ENCODE results near the gene SARDH.
A peak's percentile ranks its signal among the peaks of the same experiment; 100 is the strongest.

SARDH gene

DNA sequence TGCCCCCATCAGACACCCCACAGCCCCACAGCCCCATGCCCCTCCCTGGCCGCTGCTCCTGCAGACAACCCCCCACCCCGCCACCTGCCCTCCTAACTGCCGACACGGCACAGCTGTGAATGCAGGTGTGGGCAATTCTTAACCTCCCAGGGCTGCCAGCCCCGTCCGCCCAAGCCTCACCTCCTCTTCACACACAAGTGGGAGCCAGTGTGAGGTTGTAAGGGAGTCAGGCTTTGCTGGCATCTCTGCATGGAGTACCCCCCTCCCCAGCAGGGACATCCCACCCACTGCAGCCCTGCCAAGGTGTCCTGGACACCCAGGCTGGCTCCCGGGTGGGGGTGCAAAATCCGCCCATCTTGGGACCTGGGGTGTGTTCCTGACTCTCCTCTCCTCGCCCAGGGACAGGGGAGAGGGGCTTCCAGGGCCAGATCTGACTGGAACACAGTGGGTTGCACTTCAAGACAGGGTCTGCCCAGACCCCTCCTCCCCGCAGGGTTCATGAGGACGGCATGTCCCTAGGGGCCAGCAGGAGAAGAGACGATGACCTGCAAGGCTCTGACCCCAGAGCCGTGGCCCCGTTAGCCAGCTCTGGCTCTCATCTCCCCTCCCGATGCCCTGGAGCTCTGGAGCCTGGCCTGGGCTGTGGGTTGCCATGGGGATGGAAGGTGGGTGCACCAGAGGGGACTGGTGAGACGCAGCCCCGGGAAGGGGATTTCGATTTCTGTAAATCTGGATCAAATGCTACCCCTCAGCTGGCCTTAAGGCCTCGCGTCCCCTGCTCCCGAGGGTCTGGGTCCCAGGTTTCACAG lies 34.4 kb downstream of the SARDH start:
- H3K27ac ChIP-seq, result peak overlapping the region; percentile 80
- peak overlapping the region; percentile 73 for H3K4me3 ChIP-seq (ENCODE audit: low read depth, low read length)
- no peaks in the 10 kb centered on the region for H3K27me3 ChIP-seq (ENCODE audit: insufficient read depth, low read depth, severe bottlenecking)
- H3K36me3 ChIP-seq, result peaks cover 51% of the 10 kb centered on the region
- no peaks in the 10 kb centered on the region for H3K9me3 ChIP-seq (ENCODE audit: severe bottlenecking)
- peak; percentile 68 for DNase-seq
- TF ChIP-seq, protein P1, sequence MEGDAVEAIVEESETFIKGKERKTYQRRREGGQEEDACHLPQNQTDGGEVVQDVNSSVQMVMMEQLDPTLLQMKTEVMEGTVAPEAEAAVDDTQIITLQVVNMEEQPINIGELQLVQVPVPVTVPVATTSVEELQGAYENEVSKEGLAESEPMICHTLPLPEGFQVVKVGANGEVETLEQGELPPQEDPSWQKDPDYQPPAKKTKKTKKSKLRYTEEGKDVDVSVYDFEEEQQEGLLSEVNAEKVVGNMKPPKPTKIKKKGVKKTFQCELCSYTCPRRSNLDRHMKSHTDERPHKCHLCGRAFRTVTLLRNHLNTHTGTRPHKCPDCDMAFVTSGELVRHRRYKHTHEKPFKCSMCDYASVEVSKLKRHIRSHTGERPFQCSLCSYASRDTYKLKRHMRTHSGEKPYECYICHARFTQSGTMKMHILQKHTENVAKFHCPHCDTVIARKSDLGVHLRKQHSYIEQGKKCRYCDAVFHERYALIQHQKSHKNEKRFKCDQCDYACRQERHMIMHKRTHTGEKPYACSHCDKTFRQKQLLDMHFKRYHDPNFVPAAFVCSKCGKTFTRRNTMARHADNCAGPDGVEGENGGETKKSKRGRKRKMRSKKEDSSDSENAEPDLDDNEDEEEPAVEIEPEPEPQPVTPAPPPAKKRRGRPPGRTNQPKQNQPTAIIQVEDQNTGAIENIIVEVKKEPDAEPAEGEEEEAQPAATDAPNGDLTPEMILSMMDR (IDR thresholded peaks at IDR 0.05; ENCODE audit: low read depth, low read length), result no peak

DNA sequence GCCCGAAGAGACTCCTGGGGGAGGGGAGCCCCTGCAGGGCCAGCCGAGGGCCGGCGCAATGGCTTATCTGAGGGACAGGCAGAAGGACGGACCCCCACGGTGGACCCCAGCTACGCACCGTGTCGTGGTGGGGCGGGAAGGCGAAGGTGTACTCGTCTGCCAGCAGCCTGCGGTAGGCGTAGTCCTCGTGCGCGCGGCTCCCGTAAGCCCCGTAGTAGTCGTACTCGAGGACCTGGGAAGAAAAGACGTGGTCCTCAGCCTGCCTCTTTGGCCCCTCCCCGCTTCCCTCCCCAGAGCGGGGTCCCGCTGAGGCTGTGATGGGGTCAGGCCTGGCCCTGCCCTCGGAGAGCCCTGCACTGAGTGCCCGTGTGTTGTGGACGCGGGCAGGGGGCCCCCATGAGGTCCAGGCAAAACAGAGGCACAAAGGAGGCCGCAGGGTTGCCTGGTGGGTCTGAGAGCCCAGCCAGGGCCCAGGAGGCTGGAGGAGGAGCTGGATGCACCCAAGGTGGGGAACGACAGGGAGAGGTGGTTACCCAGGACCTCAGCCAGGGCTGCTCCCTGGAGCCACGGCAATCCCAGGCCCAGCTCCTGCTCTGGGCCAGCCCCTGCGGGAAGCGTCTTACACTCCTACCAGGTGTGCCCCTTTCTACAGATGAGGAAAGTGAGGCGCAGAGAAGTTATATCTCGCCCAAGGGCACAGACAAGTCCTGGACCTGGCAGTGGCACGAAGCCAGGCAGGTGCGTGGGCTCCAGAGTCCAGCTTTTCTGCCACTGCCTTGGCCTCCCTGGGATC lies 35.2 kb downstream of the SARDH start:
- H3K27me3 ChIP-seq (ENCODE audit: insufficient read depth, low read depth, severe bottlenecking), result no peaks in the 10 kb centered on the region
- H3K36me3 ChIP-seq, result peaks cover 57% of the 10 kb centered on the region
- H3K4me3 ChIP-seq (ENCODE audit: low read depth, low read length), result peak overlapping the region; percentile 73
- no peaks in the 10 kb centered on the region for H3K9me3 ChIP-seq (ENCODE audit: severe bottlenecking)
- TF ChIP-seq, protein P1 (IDR thresholded peaks at IDR 0.05; ENCODE audit: low read depth, low read length), result no peak
- DNase-seq, result no peak
- peak overlapping the region; percentile 80 for H3K27ac ChIP-seq

DNA sequence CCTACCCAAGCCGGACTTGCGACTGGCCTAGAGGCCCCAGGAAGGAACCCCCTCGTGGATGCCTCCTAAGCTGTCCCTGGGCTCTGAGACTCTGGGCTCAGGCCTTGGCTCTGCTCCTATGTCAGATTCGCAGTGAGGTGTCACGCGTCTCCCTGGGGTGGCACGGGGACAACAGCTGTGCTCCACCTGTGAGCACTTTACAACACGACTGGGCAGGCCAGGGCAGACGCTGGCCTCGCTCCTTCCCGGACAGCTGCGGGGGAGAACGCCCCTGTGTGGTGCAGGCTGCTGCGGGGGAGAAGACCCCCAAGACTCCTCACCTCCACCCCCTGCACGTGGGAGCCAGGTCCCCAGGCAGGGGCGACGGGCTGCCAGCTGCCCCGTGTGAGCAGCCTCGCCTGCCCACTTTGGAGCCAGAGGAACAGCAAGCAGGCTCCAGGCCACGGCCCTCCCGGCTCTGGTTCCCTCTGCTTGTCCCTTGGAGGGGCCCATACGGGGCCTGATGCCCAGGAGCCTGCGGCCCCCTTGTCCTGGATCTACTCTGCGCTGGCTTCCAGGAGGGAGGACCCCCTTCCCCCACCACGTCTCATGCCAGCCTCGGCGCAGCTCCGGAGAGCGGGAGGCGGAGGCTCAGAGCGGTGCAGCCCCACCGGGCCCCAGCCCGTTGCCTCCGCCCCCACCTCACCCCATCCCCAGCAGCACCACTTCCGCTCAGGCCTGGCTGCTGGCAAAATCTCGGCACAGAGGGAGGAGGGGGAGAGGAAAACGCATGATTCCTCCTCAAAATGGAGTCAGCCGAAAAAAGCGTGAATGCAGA lies 36.0 kb downstream of the SARDH start:
- TF ChIP-seq, protein P1 (IDR thresholded peaks at IDR 0.05; ENCODE audit: low read depth, low read length), result no peak
- H3K27ac ChIP-seq, result peak overlapping the region; percentile 80
- H3K9me3 ChIP-seq (ENCODE audit: severe bottlenecking), result no peaks in the 10 kb centered on the region
- H3K36me3 ChIP-seq, result peaks cover 59% of the 10 kb centered on the region
- DNase-seq, result no peak
- peak overlapping the region; percentile 73 for H3K4me3 ChIP-seq (ENCODE audit: low read depth, low read length)
- no peaks in the 10 kb centered on the region for H3K27me3 ChIP-seq (ENCODE audit: insufficient read depth, low read depth, severe bottlenecking)

DNA sequence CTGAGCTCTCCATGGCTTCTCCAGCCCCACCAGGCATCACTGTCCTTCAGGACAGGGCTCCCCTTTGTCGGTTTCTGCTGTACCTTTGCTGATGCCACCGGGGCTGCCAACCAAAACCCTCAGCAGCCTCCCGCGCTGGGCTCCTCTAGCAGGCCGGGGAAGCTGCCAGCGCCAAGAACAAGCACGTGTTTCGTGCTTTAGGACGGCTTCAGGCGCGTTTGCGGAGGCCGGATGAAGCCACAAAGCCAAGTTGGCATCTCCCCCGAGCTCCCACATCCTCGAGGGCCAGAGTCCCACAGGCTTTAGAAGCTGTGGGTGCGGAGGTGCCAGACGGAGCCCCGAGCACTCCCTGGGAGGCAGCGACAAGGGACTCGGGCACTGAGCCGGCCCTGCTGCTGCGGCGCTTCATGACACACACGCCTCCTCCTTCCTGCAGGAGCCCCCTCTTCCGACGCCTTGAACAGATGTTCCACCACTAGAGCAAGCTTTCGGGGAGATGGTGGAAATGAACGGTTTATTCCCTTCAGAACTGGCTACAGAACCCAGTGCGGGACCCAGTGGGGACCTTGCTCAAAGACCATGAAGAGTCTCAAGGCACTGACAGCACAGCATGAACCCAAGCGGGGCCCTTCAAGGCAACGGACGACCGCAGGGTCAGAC lies 36.7 kb downstream of the SARDH start:
- peak overlapping the region; percentile 73 for H3K4me3 ChIP-seq (ENCODE audit: low read depth, low read length)
- peak overlapping the region; percentile 80 for H3K27ac ChIP-seq
- H3K36me3 ChIP-seq, result peaks cover 66% of the 10 kb centered on the region
- TF ChIP-seq, protein P1 (IDR thresholded peaks at IDR 0.05; ENCODE audit: low read depth, low read length), result no peak
- no peak for DNase-seq
- H3K9me3 ChIP-seq (ENCODE audit: severe bottlenecking), result no peaks in the 10 kb centered on the region
- no peaks in the 10 kb centered on the region for H3K27me3 ChIP-seq (ENCODE audit: insufficient read depth, low read depth, severe bottlenecking)

DNA sequence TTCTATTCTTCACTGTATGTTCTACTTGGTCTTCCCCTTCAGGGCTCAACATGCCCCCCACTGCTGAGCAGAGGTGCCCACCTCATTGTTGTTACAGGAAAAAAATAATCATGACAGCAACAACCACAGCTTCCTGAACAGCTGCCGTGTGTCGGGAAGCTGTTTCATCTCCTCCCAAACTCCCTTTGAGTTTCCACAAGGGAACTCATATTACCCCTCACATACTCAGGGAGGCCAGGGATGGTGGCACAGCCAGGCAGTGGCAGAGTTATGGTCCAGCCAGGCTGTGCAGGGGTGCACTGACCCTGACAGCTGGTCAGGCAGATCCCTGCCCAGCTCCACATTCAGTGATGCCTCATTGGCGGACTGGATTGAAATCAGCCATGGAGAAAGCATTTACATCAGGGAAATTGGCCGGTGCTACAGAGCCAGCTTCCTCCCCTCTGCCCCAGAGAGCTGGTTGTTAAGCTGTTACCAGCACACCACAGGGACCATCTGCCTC lies 37.3 kb downstream of the SARDH start:
- TF ChIP-seq, protein P1 (IDR thresholded peaks at IDR 0.05; ENCODE audit: low read depth, low read length), result no peak
- peak overlapping the region; percentile 73 for H3K4me3 ChIP-seq (ENCODE audit: low read depth, low read length)
- H3K27me3 ChIP-seq (ENCODE audit: insufficient read depth, low read depth, severe bottlenecking), result no peaks in the 10 kb centered on the region
- no peak for DNase-seq
- no peaks in the 10 kb centered on the region for H3K9me3 ChIP-seq (ENCODE audit: severe bottlenecking)
- peaks cover 72% of the 10 kb centered on the region for H3K36me3 ChIP-seq
- peak overlapping the region; percentile 80 for H3K27ac ChIP-seq

Measured in WERI-Rb-1 (cell line).